Measurements from ENCODE around the gene IFT57. TPM values are rescaled to one million over a fixed set of nuclear protein-coding genes. Genes with fewer than 3 reads are reported as not detected.

IFT57 gene
- total RNA-seq, 1 donor from 2014 or later, result 58.4 TPM

DNA sequence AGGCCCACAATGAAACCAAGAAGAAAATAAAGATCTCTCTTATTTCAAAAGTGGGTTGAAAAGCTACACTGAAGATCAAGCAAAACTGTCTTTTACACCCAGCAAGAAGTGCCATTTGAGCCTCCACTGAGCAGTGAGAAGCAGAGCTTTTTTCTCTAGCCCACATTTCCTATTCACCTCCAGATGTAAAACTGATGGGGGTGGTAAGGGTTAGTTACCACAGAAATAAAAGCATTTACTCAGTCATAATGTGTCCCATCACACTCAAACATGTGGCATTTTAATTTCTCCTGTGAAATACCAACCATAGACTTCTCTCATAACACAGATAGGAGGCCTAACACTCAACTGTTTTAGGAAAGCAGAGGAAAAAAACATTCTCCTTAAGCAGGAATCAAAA lies 21.0 kb downstream of the IFT57 start:
- no peak overlapping the region for H3K4me3 ChIP-seq (ENCODE audit: low read depth, low read length)
- TF ChIP-seq, protein P1, sequence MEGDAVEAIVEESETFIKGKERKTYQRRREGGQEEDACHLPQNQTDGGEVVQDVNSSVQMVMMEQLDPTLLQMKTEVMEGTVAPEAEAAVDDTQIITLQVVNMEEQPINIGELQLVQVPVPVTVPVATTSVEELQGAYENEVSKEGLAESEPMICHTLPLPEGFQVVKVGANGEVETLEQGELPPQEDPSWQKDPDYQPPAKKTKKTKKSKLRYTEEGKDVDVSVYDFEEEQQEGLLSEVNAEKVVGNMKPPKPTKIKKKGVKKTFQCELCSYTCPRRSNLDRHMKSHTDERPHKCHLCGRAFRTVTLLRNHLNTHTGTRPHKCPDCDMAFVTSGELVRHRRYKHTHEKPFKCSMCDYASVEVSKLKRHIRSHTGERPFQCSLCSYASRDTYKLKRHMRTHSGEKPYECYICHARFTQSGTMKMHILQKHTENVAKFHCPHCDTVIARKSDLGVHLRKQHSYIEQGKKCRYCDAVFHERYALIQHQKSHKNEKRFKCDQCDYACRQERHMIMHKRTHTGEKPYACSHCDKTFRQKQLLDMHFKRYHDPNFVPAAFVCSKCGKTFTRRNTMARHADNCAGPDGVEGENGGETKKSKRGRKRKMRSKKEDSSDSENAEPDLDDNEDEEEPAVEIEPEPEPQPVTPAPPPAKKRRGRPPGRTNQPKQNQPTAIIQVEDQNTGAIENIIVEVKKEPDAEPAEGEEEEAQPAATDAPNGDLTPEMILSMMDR (conservative IDR thresholded peaks at IDR 0.05; ENCODE audit: low read depth, low read length), result no peak
- DNase-seq (ENCODE audit: low read depth), result no peak

DNA sequence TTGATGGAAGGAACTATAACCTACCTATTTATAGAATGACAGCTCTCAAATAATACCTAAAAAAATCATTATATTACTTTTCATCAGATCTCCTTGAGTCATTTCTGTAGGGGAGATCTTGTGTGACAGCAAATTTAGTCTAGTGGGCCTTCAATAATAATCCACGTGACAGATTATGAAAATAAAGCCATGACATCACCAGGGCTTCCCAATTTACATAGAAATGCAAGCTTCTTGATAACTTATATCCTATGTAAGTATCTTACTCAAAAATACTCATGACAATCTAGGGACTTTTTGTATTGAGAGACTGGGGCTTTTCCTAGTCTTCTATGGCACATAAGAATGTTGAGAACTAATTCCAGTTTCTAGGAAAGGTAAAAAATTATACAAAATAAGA lies 21.6 kb downstream of the IFT57 start:
- TF ChIP-seq, protein P1 (conservative IDR thresholded peaks at IDR 0.05; ENCODE audit: low read depth, low read length), result no peak
- DNase-seq (ENCODE audit: low read depth), result no peak
- no peak overlapping the region for H3K4me3 ChIP-seq (ENCODE audit: low read depth, low read length)

DNA sequence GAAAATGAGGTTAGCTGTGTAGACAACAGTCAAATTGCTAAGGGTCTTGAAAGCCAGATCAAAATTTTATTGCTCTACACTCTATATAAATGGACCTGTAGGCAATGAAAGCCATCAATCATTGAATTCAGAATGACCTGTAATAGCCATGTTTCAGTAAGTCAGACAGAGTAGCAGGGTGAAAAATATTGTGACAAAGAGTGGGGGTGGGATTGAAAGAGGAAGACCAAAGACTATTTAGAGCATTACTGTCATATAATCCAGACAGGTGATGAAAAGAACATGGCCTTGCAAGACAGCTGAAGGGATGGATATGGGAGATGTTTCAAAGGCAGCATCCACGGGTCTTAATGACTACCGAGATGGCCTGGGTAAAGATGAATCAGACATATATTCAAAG lies 22.2 kb downstream of the IFT57 start:
- no peak for DNase-seq (ENCODE audit: low read depth)
- no peak overlapping the region for H3K4me3 ChIP-seq (ENCODE audit: low read depth, low read length)
- TF ChIP-seq, protein P1 (conservative IDR thresholded peaks at IDR 0.05; ENCODE audit: low read depth, low read length), result no peak

GRCh38 chr3:108191394-108191793 lies 30.8 kb downstream of the IFT57 start:
- H3K4me3 ChIP-seq (ENCODE audit: low read depth, low read length), result no peak overlapping the region
- no peak for DNase-seq (ENCODE audit: low read depth)
- TF ChIP-seq, protein P1 (conservative IDR thresholded peaks at IDR 0.05; ENCODE audit: low read depth, low read length), result no peak

GRCh38 chr3:108190346-108190745 lies 31.9 kb downstream of the IFT57 start:
- no peak overlapping the region for H3K4me3 ChIP-seq (ENCODE audit: low read depth, low read length)
- DNase-seq (ENCODE audit: low read depth), result no peak
- TF ChIP-seq, protein P1 (conservative IDR thresholded peaks at IDR 0.05; ENCODE audit: low read depth, low read length), result no peak

GRCh38 chr3:108189440-108189839 lies 32.8 kb downstream of the IFT57 start:
- no peak overlapping the region for H3K4me3 ChIP-seq (ENCODE audit: low read depth, low read length)
- TF ChIP-seq, protein P1 (conservative IDR thresholded peaks at IDR 0.05; ENCODE audit: low read depth, low read length), result no peak
- DNase-seq (ENCODE audit: low read depth), result no peak

DNA sequence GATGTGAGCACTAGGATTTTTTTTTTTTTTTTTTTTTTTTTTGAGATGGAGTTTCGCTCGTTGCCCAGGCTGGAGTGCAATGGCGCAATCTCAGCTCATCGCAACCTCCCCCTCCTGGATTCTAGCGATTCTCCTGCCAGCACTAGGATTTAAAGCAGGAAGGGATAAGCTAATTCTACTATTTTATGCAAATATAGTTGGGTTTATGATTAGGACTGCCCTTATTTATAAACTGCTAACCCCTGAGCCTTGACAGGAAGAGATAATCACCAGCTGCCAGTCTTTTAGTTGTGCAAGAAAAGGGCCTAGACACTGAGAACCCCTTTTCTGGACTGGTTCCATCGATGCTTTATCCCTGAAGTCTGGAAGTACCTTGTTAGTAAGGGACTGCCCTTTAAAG lies 36.7 kb downstream of the IFT57 start:
- no peak for DNase-seq (ENCODE audit: low read depth)
- TF ChIP-seq, protein P1 (conservative IDR thresholded peaks at IDR 0.05; ENCODE audit: low read depth, low read length), result no peak
- H3K4me3 ChIP-seq (ENCODE audit: low read depth, low read length), result no peak overlapping the region
